Measurements from ENCODE around the gene CCNF.

Gene CCNF

DNA sequence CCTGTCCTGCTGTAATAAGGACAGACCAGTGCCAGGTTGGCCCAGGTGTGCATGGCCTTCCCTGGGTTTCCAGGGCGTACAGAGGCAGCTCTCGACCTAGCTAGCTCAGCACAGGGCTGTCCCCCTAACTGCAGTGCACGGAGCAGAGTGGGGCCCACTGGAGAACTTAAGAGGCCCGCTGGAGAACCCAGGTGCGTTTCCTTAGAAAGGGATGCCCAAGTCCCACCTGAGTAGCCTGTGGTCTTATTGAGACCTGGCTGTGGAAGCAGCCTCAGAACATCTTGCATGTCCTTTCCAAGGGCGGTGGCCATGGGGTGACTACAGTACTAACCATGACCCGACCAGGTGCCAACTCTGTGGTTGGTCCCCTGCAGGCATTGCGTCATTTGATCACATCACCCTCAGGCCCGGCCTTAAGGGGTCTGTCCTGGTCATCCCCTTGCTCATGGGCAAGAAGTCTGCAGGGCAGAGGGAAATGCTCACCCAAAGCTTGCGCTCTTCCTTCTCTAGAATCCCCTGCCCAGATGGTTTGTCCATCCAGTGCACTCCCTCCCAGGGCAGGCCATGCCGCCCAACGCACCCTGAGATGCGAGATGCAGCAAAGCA, 3.3 kb upstream of the CCNF start (continued):
- TF ChIP-seq, protein P1, sequence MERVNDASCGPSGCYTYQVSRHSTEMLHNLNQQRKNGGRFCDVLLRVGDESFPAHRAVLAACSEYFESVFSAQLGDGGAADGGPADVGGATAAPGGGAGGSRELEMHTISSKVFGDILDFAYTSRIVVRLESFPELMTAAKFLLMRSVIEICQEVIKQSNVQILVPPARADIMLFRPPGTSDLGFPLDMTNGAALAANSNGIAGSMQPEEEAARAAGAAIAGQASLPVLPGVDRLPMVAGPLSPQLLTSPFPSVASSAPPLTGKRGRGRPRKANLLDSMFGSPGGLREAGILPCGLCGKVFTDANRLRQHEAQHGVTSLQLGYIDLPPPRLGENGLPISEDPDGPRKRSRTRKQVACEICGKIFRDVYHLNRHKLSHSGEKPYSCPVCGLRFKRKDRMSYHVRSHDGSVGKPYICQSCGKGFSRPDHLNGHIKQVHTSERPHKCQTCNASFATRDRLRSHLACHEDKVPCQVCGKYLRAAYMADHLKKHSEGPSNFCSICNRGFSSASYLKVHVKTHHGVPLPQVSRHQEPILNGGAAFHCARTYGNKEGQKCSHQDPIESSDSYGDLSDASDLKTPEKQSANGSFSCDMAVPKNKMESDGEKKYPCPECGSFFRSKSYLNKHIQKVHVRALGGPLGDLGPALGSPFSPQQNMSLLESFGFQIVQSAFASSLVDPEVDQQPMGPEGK (CRISPR knock-in tag; IDR thresholded peaks at IDR 0.05; ENCODE audit: borderline replicate concordance) = no peak
- TF ChIP-seq ISL1 (CRISPR knock-in tag; IDR thresholded peaks at IDR 0.05) (no peak), BACH2 (CRISPR knock-in tag; IDR thresholded peaks at IDR 0.05; ENCODE audit: borderline replicate concordance) (no peak), ZNF8 (CRISPR knock-in tag; IDR thresholded peaks at IDR 0.05) (no peak), GLIS3 (CRISPR knock-in tag; IDR thresholded peaks at IDR 0.05) (no peak), SNAI2 (CRISPR knock-in tag; IDR thresholded peaks at IDR 0.05) (no peak)

DNA sequence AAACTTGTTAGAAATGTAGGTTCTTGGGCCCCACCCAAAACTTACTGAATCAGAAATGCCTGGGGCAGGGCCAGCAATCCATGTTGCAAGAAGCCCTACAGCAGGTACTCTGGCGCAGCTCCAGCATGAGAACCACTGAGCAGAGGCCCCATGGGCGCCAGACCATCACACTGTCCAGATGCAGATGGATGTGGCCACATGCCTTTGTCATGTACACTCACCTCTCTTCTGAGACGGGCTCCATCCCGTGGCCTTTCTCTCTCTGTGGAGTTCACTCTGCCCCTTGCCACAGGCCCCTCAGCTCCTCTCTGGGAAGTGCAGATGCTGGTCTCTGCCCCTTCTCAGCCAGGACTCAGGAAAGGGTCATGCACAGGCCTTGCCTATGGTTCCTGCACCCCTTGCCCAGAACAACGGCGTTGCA, 2.3 kb upstream of the CCNF start:
- no peak for TF ChIP-seq OSR1 (CRISPR knock-in tag; IDR thresholded peaks at IDR 0.05)
- TF ChIP-seq TOX (CRISPR knock-in tag; IDR thresholded peaks at IDR 0.05; ENCODE audit: borderline replicate concordance) = no peak
- TF ChIP-seq, protein P2, sequence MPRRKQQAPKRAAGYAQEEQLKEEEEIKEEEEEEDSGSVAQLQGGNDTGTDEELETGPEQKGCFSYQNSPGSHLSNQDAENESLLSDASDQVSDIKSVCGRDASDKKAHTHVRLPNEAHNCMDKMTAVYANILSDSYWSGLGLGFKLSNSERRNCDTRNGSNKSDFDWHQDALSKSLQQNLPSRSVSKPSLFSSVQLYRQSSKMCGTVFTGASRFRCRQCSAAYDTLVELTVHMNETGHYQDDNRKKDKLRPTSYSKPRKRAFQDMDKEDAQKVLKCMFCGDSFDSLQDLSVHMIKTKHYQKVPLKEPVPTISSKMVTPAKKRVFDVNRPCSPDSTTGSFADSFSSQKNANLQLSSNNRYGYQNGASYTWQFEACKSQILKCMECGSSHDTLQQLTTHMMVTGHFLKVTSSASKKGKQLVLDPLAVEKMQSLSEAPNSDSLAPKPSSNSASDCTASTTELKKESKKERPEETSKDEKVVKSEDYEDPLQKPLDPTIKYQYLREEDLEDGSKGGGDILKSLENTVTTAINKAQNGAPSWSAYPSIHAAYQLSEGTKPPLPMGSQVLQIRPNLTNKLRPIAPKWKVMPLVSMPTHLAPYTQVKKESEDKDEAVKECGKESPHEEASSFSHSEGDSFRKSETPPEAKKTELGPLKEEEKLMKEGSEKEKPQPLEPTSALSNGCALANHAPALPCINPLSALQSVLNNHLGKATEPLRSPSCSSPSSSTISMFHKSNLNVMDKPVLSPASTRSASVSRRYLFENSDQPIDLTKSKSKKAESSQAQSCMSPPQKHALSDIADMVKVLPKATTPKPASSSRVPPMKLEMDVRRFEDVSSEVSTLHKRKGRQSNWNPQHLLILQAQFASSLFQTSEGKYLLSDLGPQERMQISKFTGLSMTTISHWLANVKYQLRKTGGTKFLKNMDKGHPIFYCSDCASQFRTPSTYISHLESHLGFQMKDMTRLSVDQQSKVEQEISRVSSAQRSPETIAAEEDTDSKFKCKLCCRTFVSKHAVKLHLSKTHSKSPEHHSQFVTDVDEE (CRISPR knock-in tag; IDR thresholded peaks at IDR 0.05) = no peak
- no peak for TF ChIP-seq ISL1 (CRISPR knock-in tag; IDR thresholded peaks at IDR 0.05)
- TF ChIP-seq ZNF70 (CRISPR knock-in tag; IDR thresholded peaks at IDR 0.05) = no peak
- ATAC-seq = no peak

DNA sequence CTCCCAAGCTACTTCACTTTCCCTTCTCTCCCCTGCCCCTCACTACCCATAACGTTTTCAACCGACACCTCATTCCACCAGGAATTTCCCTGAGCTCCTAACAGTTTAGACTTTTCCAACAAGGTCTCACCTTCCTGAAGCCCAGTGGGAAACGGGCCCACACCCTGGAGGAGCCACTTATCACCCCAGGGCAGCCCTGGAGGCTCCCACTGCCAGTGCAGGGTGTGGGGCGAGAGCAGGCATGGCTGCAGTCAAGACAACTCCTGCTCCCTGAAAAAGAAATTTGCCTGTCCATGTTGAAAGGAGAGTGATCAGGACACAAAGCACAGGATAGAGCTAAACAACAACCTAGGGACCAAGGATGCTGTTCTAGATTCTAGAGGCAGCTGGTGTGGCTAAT, 1.7 kb upstream of the CCNF start:
- no peak for ATAC-seq
- TF ChIP-seq RARB (CRISPR knock-in tag; IDR thresholded peaks at IDR 0.05) (no peak), TCF4 (CRISPR knock-in tag; IDR thresholded peaks at IDR 0.05; ENCODE audit: borderline replicate concordance) (no peak), PPARA (CRISPR knock-in tag; IDR thresholded peaks at IDR 0.05; ENCODE audit: borderline replicate concordance) (no peak), ZNF8 (CRISPR knock-in tag; IDR thresholded peaks at IDR 0.05) (no peak)
- TF ChIP-seq, protein P1 (CRISPR knock-in tag; IDR thresholded peaks at IDR 0.05; ENCODE audit: borderline replicate concordance) = no peak
- TF ChIP-seq, protein P3, sequence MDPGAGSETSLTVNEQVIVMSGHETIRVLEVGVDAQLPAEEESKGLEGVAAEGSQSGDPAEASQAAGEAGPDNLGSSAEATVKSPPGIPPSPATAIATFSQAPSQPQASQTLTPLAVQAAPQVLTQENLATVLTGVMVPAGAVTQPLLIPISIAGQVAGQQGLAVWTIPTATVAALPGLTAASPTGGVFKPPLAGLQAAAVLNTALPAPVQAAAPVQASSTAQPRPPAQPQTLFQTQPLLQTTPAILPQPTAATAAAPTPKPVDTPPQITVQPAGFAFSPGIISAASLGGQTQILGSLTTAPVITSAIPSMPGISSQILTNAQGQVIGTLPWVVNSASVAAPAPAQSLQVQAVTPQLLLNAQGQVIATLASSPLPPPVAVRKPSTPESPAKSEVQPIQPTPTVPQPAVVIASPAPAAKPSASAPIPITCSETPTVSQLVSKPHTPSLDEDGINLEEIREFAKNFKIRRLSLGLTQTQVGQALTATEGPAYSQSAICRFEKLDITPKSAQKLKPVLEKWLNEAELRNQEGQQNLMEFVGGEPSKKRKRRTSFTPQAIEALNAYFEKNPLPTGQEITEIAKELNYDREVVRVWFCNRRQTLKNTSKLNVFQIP (CRISPR knock-in tag; IDR thresholded peaks at IDR 0.05; ENCODE audit: borderline replicate concordance, low read depth) = no peak
- TF ChIP-seq, protein P2 (CRISPR knock-in tag; IDR thresholded peaks at IDR 0.05) = no peak

DNA sequence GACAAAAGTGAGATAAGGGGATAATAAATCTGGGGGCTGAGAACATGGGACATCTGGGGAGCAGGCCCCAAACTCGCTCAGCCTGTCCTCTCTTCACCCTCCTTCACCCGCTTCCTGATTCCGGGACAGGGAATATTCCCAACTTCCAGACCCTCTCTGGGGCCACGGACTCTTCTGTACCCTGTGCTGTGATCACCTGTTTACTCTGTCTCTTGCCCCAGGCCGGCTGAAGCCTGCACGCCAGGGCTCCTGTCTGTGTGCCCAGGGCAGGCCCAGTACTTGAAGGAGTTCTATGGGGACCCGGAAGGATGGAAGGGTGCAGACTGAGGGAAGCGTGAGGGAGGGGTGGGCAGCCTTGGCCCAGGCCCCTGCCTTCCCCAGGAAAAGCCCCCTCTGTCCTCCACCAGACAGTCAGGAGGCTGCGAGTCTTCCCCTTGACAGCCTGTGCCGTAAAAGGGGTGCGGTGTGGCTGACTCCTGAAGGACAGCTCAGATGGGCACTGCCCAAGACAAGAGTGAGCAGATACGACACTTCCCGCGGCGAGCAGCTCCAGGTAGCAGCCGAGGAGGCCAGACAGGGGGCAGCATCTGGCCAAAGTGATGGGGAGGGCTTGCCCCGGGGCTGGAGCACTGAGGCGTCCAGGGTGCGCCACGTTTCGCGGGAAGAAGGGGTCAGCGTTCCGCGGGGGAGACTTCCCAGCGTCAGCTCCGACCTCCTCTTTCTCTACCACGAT, 1.0 kb upstream of the CCNF start:
- TF ChIP-seq ZNF70 (CRISPR knock-in tag; IDR thresholded peaks at IDR 0.05) (peak; percentile 66; the same call in 1 of the 2 replicates), ZC3H10 (CRISPR knock-in tag; IDR thresholded peaks at IDR 0.05) (no peak)
- peak; percentile 5 for ATAC-seq

Data from SK-N-SH treated with all-trans-retinoic acid at 6 μM for 48 hours (cell line).